Common myeloid progenitor, CD34-positive (primary cell): ENCODE data around the gene MUC4.
A peak's percentile ranks its signal among the peaks of the same experiment; 100 is the strongest.
"Not testable (repeated sequence)": the region's sequence is repeated elsewhere in the genome, so short reads cannot be mapped to it uniquely, and the experiment has no call there.

Experiments
- CTCF ChIA-PET: fragments of 350-600 bp; sonication (Branson Sonifier 250); formaldehyde crosslinking; loops from one replicate; lab custom pipeline; 2021; ENCODE audit warnings: antibody characterized with exemption; lab: Charles Lee
- POLR2A ChIA-PET: fragments of 350-600 bp; sonication (Branson Sonifier 250); formaldehyde crosslinking; loops from one replicate; lab custom pipeline; 2021; ENCODE audit warnings: antibody characterized with exemption; lab: Charles Lee
- DNase-seq, 3 donors: peaks; one replicate each; pipeline versions ENCODE4 v3.0.0 to v3.0.0-alpha.2; 2013
- H3K27ac ChIP-seq, 2 experiments: 1 replicate in 1 of 2; 2 replicates in 1 of 2; pipeline ENCODE4 v1.7.0; 2013; ENCODE audit warnings: inconsistent platforms in 2 of 2, low read length in 2 of 2, mild to moderate bottlenecking in 2 of 2, low read depth in 1 of 2, moderate library complexity in 1 of 2; ENCODE audit not compliant: severe bottlenecking in 2 of 2, insufficient read depth in 1 of 2, poor library complexity in 1 of 2
- H3K27me3 ChIP-seq, 5 experiments: replicated peaks in 2 of 5; 1 replicate in 3 of 5; 2 replicates in 2 of 5; pipeline versions ENCODE4 v1.6.1 to v1.7.0; 2013; ENCODE audit warnings: low read length in 4 of 5, mild to moderate bottlenecking in 2 of 5, moderate library complexity in 2 of 5, inconsistent platforms in 1 of 5; ENCODE audit not compliant: insufficient read depth in 5 of 5, control insufficient read depth in 4 of 5
- H3K36me3 ChIP-seq, 4 experiments: 1 replicate in 2 of 4; 2 replicates in 2 of 4; pipeline versions ENCODE4 v1.6.1 to v1.7.0; 2013; ENCODE audit warnings: low read length in 3 of 4, control low read depth in 1 of 4, mild to moderate bottlenecking in 1 of 4; ENCODE audit not compliant: control insufficient read depth in 4 of 4, insufficient read depth in 4 of 4
- H3K4me1 ChIP-seq, 4 experiments: 1 replicate in 3 of 4; 2 replicates in 1 of 4; pipeline versions ENCODE4 v1.6.1 to v1.7.1; 2013; ENCODE audit warnings: low read length in 3 of 4, mild to moderate bottlenecking in 3 of 4, control low read depth in 1 of 4, inconsistent platforms in 1 of 4, moderate library complexity in 1 of 4; ENCODE audit not compliant: control insufficient read depth in 4 of 4, insufficient read depth in 4 of 4; ENCODE audit errors: control extremely low read depth in 1 of 4
- H3K4me3 ChIP-seq, 7 experiments: 1 replicate in 4 of 7; 2 replicates in 3 of 7; pipeline versions ENCODE4 v1.5.1 to v1.7.0; 2013; ENCODE audit warnings: mild to moderate bottlenecking in 7 of 7, low read length in 6 of 7, moderate library complexity in 6 of 7, inconsistent platforms in 2 of 7, low read depth in 2 of 7, control low read depth in 1 of 7; ENCODE audit not compliant: insufficient read depth in 4 of 7, control insufficient read depth in 1 of 7; ENCODE audit errors: extremely low read depth in 1 of 7
- H3K9me3 ChIP-seq, 5 experiments: 1 replicate in 4 of 5; 2 replicates in 1 of 5; pipeline versions ENCODE4 v1.6.1 to v1.7.1; 2013; ENCODE audit warnings: low read length in 4 of 5, mild to moderate bottlenecking in 2 of 5, inconsistent platforms in 1 of 5, low read depth in 1 of 5, moderate library complexity in 1 of 5; ENCODE audit not compliant: control insufficient read depth in 4 of 5, insufficient read depth in 2 of 5; ENCODE audit errors: control extremely low read depth in 1 of 5
- WGBS: methylation state at CpG from one replicate; pipeline ENCODE4 v1.1.5; 2013; ENCODE audit not compliant: insufficient coverage; 5-methylcytosine and 5-hydroxymethylcytosine counted together

MUC4 gene

GRCh38 chr3:195820186-195820585, 8.5 kb upstream of the MUC4 start:
- no peak overlapping the region for H3K27ac ChIP-seq
- 94% methylated on average over 7 of the region's 8 CpGs for WGBS
- H3K36me3 ChIP-seq = no peaks in the 10 kb centered on the region
- no peak for DNase-seq
- peaks cover 0 to 11% (median 2%) of the 10 kb centered on the region in 4 experiments for H3K4me1 ChIP-seq
- CTCF ChIA-PET = no interaction called here
- no peaks in the 10 kb centered on the region for H3K27me3 ChIP-seq
- POLR2A ChIA-PET = no interaction called here
- no peak overlapping the region for H3K4me3 ChIP-seq
- no peaks in the 10 kb centered on the region for H3K9me3 ChIP-seq

- Histone ChIP-seq H3K4me1 (peaks cover 0 to 3% (median under 1%) of the 10 kb centered on the region in 4 experiments), H3K4me3 (no peak overlapping the region), H3K36me3 (no peaks in the 10 kb centered on the region), H3K27me3 (no peaks in the 10 kb centered on the region), H3K9me3 (no peaks in the 10 kb centered on the region), H3K27ac (no peak overlapping the region)
- CTCF ChIA-PET = interaction anchor here (0.7 to 1.4 kb wide), 2 partner anchors 10 to 32 kb away, joined by 3 to 6 read pairs; no protein-coding TSS in a partner anchor
- POLR2A ChIA-PET = no interaction called here
- DNase-seq = no peak
- over 99% methylated on average over 17 of the region's 21 CpGs for WGBS
Observed at GRCh38 chr3:195818301-195818700, 6.6 kb upstream of the MUC4 start.

GRCh38 chr3:195817578-195818135, 5.9 kb upstream of the MUC4 start:
- Histone ChIP-seq H3K27ac (no peak overlapping the region), H3K27me3 (no peaks in the 10 kb centered on the region), H3K4me1 (peaks cover 0 to 3% (median 0%) of the 10 kb centered on the region in 4 experiments), H3K4me3 (no peak overlapping the region), H3K9me3 (no peaks in the 10 kb centered on the region), H3K36me3 (no peaks in the 10 kb centered on the region)
- ChIA-PET CTCF (no interaction called here), POLR2A (no interaction called here)
- WGBS = 96% methylated on average over 16 of the region's 17 CpGs
- no peak for DNase-seq

- CTCF ChIA-PET, POLR2A ChIA-PET: not testable (repeated sequence)
- WGBS = 89% methylated on average over 12 of the region's 23 CpGs
Observed at GRCh38 chr3:195816276-195816913, 4.7 kb upstream of the MUC4 start.

GRCh38 chr3:195815169-195815771, 3.5 kb upstream of the MUC4 start:
- no peaks in the 10 kb centered on the region for H3K27me3 ChIP-seq
- H3K4me1 ChIP-seq = peaks cover 0 to 3% (median 0%) of the 10 kb centered on the region in 4 experiments
- no peaks in the 10 kb centered on the region for H3K9me3 ChIP-seq
- POLR2A ChIA-PET = interaction anchor here (0.5 to 2.1 kb wide), 2 partner anchors 13 to 36 kb away, joined by 3 to 6 read pairs; no protein-coding TSS in a partner anchor
- H3K36me3 ChIP-seq = no peaks in the 10 kb centered on the region
- no peak overlapping the region for H3K27ac ChIP-seq
- DNase-seq = peak; percentile 46 to 88 (median 83)
- no peak overlapping the region for H3K4me3 ChIP-seq
- 83% methylated on average over 18 of the region's 18 CpGs for WGBS
- CTCF ChIA-PET = interaction anchor here (0.6 to 2.2 kb wide), 4 partner anchors 12 to 35 kb away, joined by 3 to 6 read pairs (median 3); no protein-coding TSS in a partner anchor

More at GRCh38 chr3:195816276-195816913, 4.7 kb upstream of the MUC4 start:
- not testable (repeated sequence) for H3K4me3 ChIP-seq, H3K36me3 ChIP-seq, DNase-seq, H3K4me1 ChIP-seq, H3K9me3 ChIP-seq, H3K27ac ChIP-seq, H3K27me3 ChIP-seq

- WGBS = 93% methylated on average over 24 of the region's 24 CpGs
- POLR2A ChIA-PET = interaction anchor here (2.1 kb wide), 1 partner anchor 12 kb away, joined by 6 read pairs; no protein-coding TSS in a partner anchor
Observed at GRCh38 chr3:195813916-195814640, 2.3 kb upstream of the MUC4 start.

More at GRCh38 chr3:195813916-195814640, 2.3 kb upstream of the MUC4 start:
- H3K27ac ChIP-seq = no peak overlapping the region
- no peaks in the 10 kb centered on the region for H3K9me3 ChIP-seq
- no peak overlapping the region for H3K4me3 ChIP-seq
- H3K36me3 ChIP-seq = no peaks in the 10 kb centered on the region
- no peaks in the 10 kb centered on the region for H3K27me3 ChIP-seq
- CTCF ChIA-PET = interaction anchor here (2.2 kb wide), 1 partner anchor 37 kb away, joined by 6 read pairs; no protein-coding TSS in a partner anchor
- DNase-seq = no peak
- H3K4me1 ChIP-seq = peaks cover 0 to 3% (median 0%) of the 10 kb centered on the region in 4 experiments
